A549 (cell line): ENCODE measurements around the gene LIMA1. TPM values are rescaled to one million over a fixed set of nuclear protein-coding genes. Genes with fewer than 3 reads are reported as not detected.

Experiments
- ATAC-seq, 2 experiments: fragments of 200-7000 bp in 1 of 2; fragments of >200 bp in 1 of 2; cut with Nextera tagmentation in 1 of 2; cut with Tn5 transposase in 1 of 2; 3 replicates each; pipeline versions ENCODE4 v1.8.0 to v1.9.1; 2018 to 2020; ENCODE audit warnings: mild to moderate bottlenecking in 1 of 2, moderate library complexity in 1 of 2
- CTCF ChIA-PET: fragments of 300-600 bp; sonication (Branson Sonifier 250); formaldehyde crosslinking; extraction: SDS; loops from one replicate; lab custom pipeline; 2021; ENCODE audit warnings: antibody characterized with exemption, inconsistent platforms; lab: Yijun Ruan, JAX
- POLR2A ChIA-PET: fragments of 350-600 bp; formaldehyde crosslinking; extraction: SDS; loops from one replicate; lab custom pipeline; 2021; ENCODE audit warnings: antibody characterized with exemption, inconsistent platforms; lab: Yijun Ruan, JAX
- DNase-seq, 2 experiments: peaks; one replicate each; pipeline versions ENCODE4 v3.0.0 to v3.0.0-alpha.2; 2011 to 2016; ENCODE audit warnings: low read depth in 1 of 2, low spot score in 1 of 2
- FAIRE-seq: peaks from 2 replicates; lab custom pipeline; 2011; peaks lifted over from hg19 to GRCh38; lab: Jason Lieb, UNC
- H3K27ac ChIP-seq, 2 experiments: fragments of >200 bp; sonication (Bioruptor Twin); formaldehyde crosslinking; 3 replicates each; pipeline ENCODE4 v1.5.1; 2016 to 2017
- H3K4me1 ChIP-seq: fragments of >200 bp; sonication (Bioruptor Twin); formaldehyde crosslinking; 3 replicates; pipeline ENCODE4 v1.6.1; 2016
- H3K4me2 ChIP-seq: fragments of >200 bp; sonication (Bioruptor Twin); formaldehyde crosslinking; 3 replicates; pipeline ENCODE4 v1.6.1; 2016
- H3K4me3 ChIP-seq: fragments of >200 bp; sonication (Bioruptor Twin); formaldehyde crosslinking; 3 replicates; pipeline ENCODE4 v1.5.1; 2016
- H3K9me3 ChIP-seq: fragments of >200 bp; sonication (Bioruptor Twin); formaldehyde crosslinking; 3 replicates; pipeline ENCODE4 v1.6.1; 2016
- BHLHE40 ChIP-seq: IDR thresholded peaks from 2 replicates; pipeline ENCODE4 v1.6.1; 2012; ENCODE audit warnings: low read depth, low read length, inconsistent platforms
- CBX8 ChIP-seq: fragments of 200-600 bp; sonication (generic); IDR thresholded peaks from 2 replicates; pipeline ENCODE4 v1.6.1; 2016
- CEBPB ChIP-seq, 2 experiments: fragments of >200 bp in 1 of 2; sonication (Bioruptor Twin) in 1 of 2; formaldehyde crosslinking in 1 of 2; IDR thresholded peaks; 2 replicates each; pipeline ENCODE4 v1.6.1; 2012 to 2016
- EHF ChIP-seq: fragments of 250-450 bp; sonication (Bioruptor Pico); IDR thresholded peaks from 2 replicates; pipeline ENCODE4 v1.5.0; 2020; ENCODE audit warnings: mild to moderate bottlenecking
- EHMT2 ChIP-seq: fragments of 200-600 bp; sonication (generic); IDR thresholded peaks from 2 replicates; pipeline ENCODE4 v1.6.1; 2016; ENCODE audit warnings: antibody characterized with exemption, low read depth, mild to moderate bottlenecking, moderate library complexity
- ESRRA ChIP-seq: fragments of 150-350 bp; IDR thresholded peaks from 2 replicates; pipeline ENCODE4 v1.6.1; 2014; ENCODE audit warnings: mild to moderate bottlenecking, low read length, borderline replicate concordance
- HEYL ChIP-seq: fragments of 250-450 bp; sonication (Bioruptor Pico); IDR thresholded peaks from 2 replicates; pipeline ENCODE4 v1.8.0; 2021; ENCODE audit warnings: mild to moderate bottlenecking, moderate library complexity
- JUN ChIP-seq, 2 experiments: fragments of >200 bp; sonication (Bioruptor Twin); formaldehyde crosslinking; IDR thresholded peaks; 2 replicates in 1 of 2; 3 replicates in 1 of 2; pipeline ENCODE4 v1.6.1; 2016 to 2017
- KDM5A ChIP-seq: fragments of 200-600 bp; sonication (generic); IDR thresholded peaks from 2 replicates; pipeline ENCODE4 v1.6.1; 2016; ENCODE audit warnings: antibody characterized with exemption, mild to moderate bottlenecking
- MAFK ChIP-seq: fragments of 450-650 bp; IDR thresholded peaks from 2 replicates; pipeline ENCODE4 v1.6.1; 2014; ENCODE audit not compliant: partially characterized antibody
- MAZ ChIP-seq: fragments of 150-350 bp; IDR thresholded peaks from 2 replicates; pipeline ENCODE4 v1.6.1; 2014; ENCODE audit warnings: antibody characterized with exemption, low read depth, low read length, borderline replicate concordance
- MYC ChIP-seq: IDR thresholded peaks from 2 replicates; pipeline ENCODE4 v1.6.1; 2012; ENCODE audit warnings: mild to moderate bottlenecking, inconsistent platforms, low read length, improper control_type of control experiment, borderline replicate concordance
- POLR2AphosphoS2 ChIP-seq: conservative IDR thresholded peaks from 2 replicates; pipeline ENCODE4 v1.6.1; 2012; ENCODE audit warnings: low read length, improper control_type of control experiment, inconsistent platforms
- RARB ChIP-seq: fragments of 250-450 bp; sonication (Bioruptor Pico); IDR thresholded peaks from 2 replicates; pipeline ENCODE4 v1.8.0; 2021; ENCODE audit warnings: mild to moderate bottlenecking, moderate library complexity
- RCOR1 ChIP-seq: fragments of 150-350 bp; IDR thresholded peaks from 2 replicates; pipeline ENCODE4 v1.6.1; 2014; ENCODE audit warnings: antibody characterized with exemption, low read length, low read depth
- REST ChIP-seq: fragments of 200-600 bp; sonication (generic); IDR thresholded peaks from 2 replicates; pipeline ENCODE4 v1.6.1; 2016; ENCODE audit warnings: antibody characterized with exemption, mild to moderate bottlenecking, moderate library complexity
- RFX5 ChIP-seq: fragments of 450-650 bp; IDR thresholded peaks from 2 replicates; pipeline ENCODE4 v1.7.1; 2014; ENCODE audit warnings: antibody characterized with exemption, mild to moderate bottlenecking, moderate library complexity
- RNF2 ChIP-seq: fragments of 200-600 bp; sonication (generic); IDR thresholded peaks from 2 replicates; pipeline ENCODE4 v1.6.1; 2016; ENCODE audit warnings: low read depth, mild to moderate bottlenecking, antibody characterized with exemption, moderate library complexity, borderline replicate concordance
- SREBF2 ChIP-seq: fragments of 450-650 bp; IDR thresholded peaks from 2 replicates; pipeline ENCODE4 v1.6.1; 2014; ENCODE audit warnings: mild to moderate bottlenecking, moderate library complexity
- USF2 ChIP-seq: fragments of 450-650 bp; IDR thresholded peaks from 2 replicates; pipeline ENCODE4 v1.6.1; 2014; ENCODE audit warnings: antibody characterized with exemption
- ZC3H11A ChIP-seq: fragments of 450-650 bp; IDR thresholded peaks from 2 replicates; pipeline ENCODE4 v1.6.1; 2014; ENCODE audit warnings: antibody characterized with exemption, mild to moderate bottlenecking
- ZNF302 ChIP-seq: fragments of 250-450 bp; sonication (Bioruptor Pico); IDR thresholded peaks from 2 replicates; pipeline ENCODE4 v1.9.0; 2021; ENCODE audit warnings: inconsistent platforms, mild to moderate bottlenecking, moderate library complexity
- WGBS: methylation state at CpG from one replicate; pipeline ENCODE4 v1.1.6; 2017; ENCODE audit errors: missing lambda C conversion rate; 5-methylcytosine and 5-hydroxymethylcytosine counted together
- polyA plus RNA-seq, 4 experiments: library from polyadenylated mRNA; depleted of rRNA in 3 of 4; stranded (reverse); fragments of >200 nt; fragmentation: RNase III in 1 of 4; extraction: RNeasy Plus Mini Kit Qiagen cat#74134 plus additional on column Dnase treatment in 1 of 4; gene quantifications; 2 replicates in 3 of 4; 3 replicates in 1 of 4; pipeline ENCODE4 v1.2.3, GENCODE V29; 2011 to 2017

The LIMA1 gene
- polyA plus RNA-seq, 2 of the 4 experiments (the other 2 are of a cell fraction), result 9.0 to 23.4 TPM

- H3K4me3 ChIP-seq, result no peak overlapping the region
- no peak for DNase-seq
- no peak for TF ChIP-seq CBX8
- no peak for TF ChIP-seq MYC
- no peak for TF ChIP-seq RARB (CRISPR knock-in tag)
- TF ChIP-seq CEBPB (IDR thresholded peaks at IDR 0.05), result no peak
- TF ChIP-seq JUN (IDR thresholded peaks at IDR 0.05), result no peak
- no peak for TF ChIP-seq REST
- TF ChIP-seq MAFK, result no peak
- CTCF ChIA-PET, result interaction anchor here (1.4 kb wide), 1 partner anchor 55 kb away, joined by 3 read pairs; no protein-coding TSS in a partner anchor
- no peak overlapping the region for H3K27ac ChIP-seq
- no peak for FAIRE-seq
- WGBS, result 91% methylated on average over 9 of the region's 9 CpGs
- H3K4me1 ChIP-seq, result peaks cover 8% of the 10 kb centered on the region; the same call in 2 of the 3 replicates
- ATAC-seq, result no peak
- H3K9me3 ChIP-seq, result no peaks in the 10 kb centered on the region
- POLR2A ChIA-PET, result no interaction called here
- no peak overlapping the region for H3K4me2 ChIP-seq
Observed at GRCh38 chr12:50232771-50233209, 50.5 kb downstream of the LIMA1 start.

GRCh38 chr12:50232206-50232605 lies 51.1 kb downstream of the LIMA1 start:
- no peak for TF ChIP-seq REST
- TF ChIP-seq EHF (CRISPR knock-in tag), result no peak
- no peak for TF ChIP-seq MYC
- TF ChIP-seq USF2, result no peak
- TF ChIP-seq POLR2AphosphoS2, result no peak
- TF ChIP-seq RFX5, result no peak
- no peak for TF ChIP-seq HEYL
- no peak for TF ChIP-seq MAZ
- TF ChIP-seq EHMT2, result no peak
- 94% methylated on average over 4 of the region's 4 CpGs for WGBS
- Histone ChIP-seq H3K9me3 (no peaks in the 10 kb centered on the region), H3K4me3 (no peak overlapping the region), H3K4me1 (peaks cover 8% of the 10 kb centered on the region; the same call in 2 of the 3 replicates), H3K4me2 (no peak overlapping the region), H3K27ac (no peak overlapping the region)
- ChIA-PET CTCF (interaction anchor here (1.2 to 1.4 kb wide), 2 partner anchors 17 to 55 kb away, joined by 3 to 4 read pairs; no protein-coding TSS in a partner anchor), POLR2A (no interaction called here)
- ATAC-seq, result no peak
- no peak for FAIRE-seq
- DNase-seq, result no peak

- CTCF ChIA-PET, result interaction anchor here (0.7 to 1.4 kb wide), 4 partner anchors 9 to 56 kb away, joined by 3 to 4 read pairs (median 3); no protein-coding TSS in a partner anchor
- ATAC-seq (no peak), FAIRE-seq (no peak)
Observed at GRCh38 chr12:50231346-50231745, 52.0 kb downstream of the LIMA1 start.

More at GRCh38 chr12:50231346-50231745, 52.0 kb downstream of the LIMA1 start:
- no peak overlapping the region for H3K4me3 ChIP-seq
- DNase-seq, result no peak
- POLR2A ChIA-PET, result no interaction called here
- peaks cover 8% of the 10 kb centered on the region; the same call in 2 of the 3 replicates for H3K4me1 ChIP-seq
- no peak overlapping the region for H3K27ac ChIP-seq
- no peaks in the 10 kb centered on the region for H3K9me3 ChIP-seq
- TF ChIP-seq SREBF2 (no peak), KDM5A (no peak), MYC (no peak), RNF2 (no peak), REST (no peak), ZNF302 (CRISPR knock-in tag) (no peak), BHLHE40 (no peak), ESRRA (no peak), CBX8 (no peak), RCOR1 (no peak), ZC3H11A (no peak)
- no peak overlapping the region for H3K4me2 ChIP-seq
